Fibroblast of the aortic adventitia (primary cell): ENCODE measurements around the gene LGALS4. TPM values are rescaled to one million over a fixed set of nuclear protein-coding genes. Genes with fewer than 3 reads are reported as not detected.
"Not testable (repeated sequence)": the region's sequence is repeated elsewhere in the genome, so short reads cannot be mapped to it uniquely, and the experiment has no call there.

ENCODE experiments used
- DNase-seq: peaks from one replicate; pipeline ENCODE4 v3.0.0-alpha.2; 2010; ENCODE audit warnings: low read depth
- H3K4me3 ChIP-seq: 2 replicates; pipeline ENCODE4 v1.5.1; 2011; ENCODE audit warnings: low read depth, mild to moderate bottlenecking, control low read depth, low read length, moderate library complexity
- small RNA-seq: library from RNA; depleted of rRNA; stranded (forward); fragments of <200 nt; gene quantifications from one replicate; pipeline ENCODE3, GENCODE V24; 2012
- total RNA-seq: library from RNA; depleted of rRNA; stranded (reverse); fragments of >200 nt; gene quantifications from 2 replicates; pipeline ENCODE4 v1.2.3, GENCODE V29; 2012; ENCODE audit warnings: low replicate concordance
- TF ChIP-seq, protein P1 (sequence below): IDR thresholded peaks from 2 replicates; pipeline ENCODE4 v1.5.1; 2011; ENCODE audit warnings: mild to moderate bottlenecking, low read length, control low read depth, inconsistent platforms; ENCODE audit not compliant: insufficient read depth

LGALS4 gene
- total RNA-seq, 1 donor: not detected

DNA sequence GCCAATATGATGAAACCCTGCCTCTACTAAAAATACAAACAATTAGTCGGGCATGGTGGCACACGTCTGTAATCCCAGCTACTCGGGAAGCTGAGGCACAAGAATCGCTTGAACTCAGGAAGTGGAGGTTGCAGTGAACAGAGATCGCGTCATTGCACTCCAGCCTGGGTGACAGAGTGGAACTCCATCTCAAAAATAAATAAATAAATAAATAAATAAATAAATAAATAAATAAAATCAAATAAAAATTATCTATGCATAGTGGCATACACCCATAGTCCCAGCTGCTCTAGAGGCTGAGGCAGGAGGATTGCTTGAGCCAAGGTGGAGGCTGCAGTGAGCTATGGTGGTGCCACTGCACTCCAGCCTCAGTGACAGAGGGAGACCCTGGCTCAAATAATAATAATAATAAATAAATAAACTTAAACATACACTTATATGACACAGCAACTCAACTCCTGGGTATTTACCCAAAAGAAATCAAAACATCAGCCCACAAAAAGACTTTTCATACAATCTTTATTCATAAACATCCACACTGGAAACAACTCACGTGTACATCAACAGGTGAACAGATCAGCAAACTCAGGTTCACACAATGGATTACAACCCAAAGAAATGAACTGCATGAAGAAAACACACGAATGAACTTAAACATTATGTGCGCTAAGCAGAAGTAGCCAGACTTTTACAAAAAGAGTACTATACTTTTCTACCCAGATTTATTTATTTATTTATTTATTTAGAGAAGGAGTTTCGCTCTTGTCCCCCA is 46.3 kb downstream of the LGALS4 start:
- no peak for DNase-seq
- TF ChIP-seq, protein P1, sequence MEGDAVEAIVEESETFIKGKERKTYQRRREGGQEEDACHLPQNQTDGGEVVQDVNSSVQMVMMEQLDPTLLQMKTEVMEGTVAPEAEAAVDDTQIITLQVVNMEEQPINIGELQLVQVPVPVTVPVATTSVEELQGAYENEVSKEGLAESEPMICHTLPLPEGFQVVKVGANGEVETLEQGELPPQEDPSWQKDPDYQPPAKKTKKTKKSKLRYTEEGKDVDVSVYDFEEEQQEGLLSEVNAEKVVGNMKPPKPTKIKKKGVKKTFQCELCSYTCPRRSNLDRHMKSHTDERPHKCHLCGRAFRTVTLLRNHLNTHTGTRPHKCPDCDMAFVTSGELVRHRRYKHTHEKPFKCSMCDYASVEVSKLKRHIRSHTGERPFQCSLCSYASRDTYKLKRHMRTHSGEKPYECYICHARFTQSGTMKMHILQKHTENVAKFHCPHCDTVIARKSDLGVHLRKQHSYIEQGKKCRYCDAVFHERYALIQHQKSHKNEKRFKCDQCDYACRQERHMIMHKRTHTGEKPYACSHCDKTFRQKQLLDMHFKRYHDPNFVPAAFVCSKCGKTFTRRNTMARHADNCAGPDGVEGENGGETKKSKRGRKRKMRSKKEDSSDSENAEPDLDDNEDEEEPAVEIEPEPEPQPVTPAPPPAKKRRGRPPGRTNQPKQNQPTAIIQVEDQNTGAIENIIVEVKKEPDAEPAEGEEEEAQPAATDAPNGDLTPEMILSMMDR: no peak
- no peak overlapping the region for H3K4me3 ChIP-seq

DNA sequence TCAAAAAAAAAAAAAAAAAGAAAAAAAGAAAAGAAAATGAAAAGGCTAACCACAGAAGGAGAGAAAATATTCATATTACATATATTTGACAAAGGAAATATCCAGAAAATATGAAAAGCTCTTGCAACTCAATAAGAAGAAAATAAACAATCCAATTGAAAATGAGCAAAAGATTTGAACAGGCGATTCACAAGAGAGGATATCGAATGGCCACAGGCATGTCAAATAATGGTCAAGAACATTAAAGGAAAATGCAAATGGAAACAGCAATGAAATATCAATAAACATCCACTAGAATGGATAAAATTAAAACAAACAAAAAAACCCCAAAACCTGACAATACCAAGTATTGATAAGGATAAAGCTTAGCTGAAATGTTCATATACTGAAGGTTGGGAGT is 47.5 kb downstream of the LGALS4 start:
- no peak for DNase-seq
- H3K4me3 ChIP-seq: no peak overlapping the region
- TF ChIP-seq, protein P1: no peak

DNA sequence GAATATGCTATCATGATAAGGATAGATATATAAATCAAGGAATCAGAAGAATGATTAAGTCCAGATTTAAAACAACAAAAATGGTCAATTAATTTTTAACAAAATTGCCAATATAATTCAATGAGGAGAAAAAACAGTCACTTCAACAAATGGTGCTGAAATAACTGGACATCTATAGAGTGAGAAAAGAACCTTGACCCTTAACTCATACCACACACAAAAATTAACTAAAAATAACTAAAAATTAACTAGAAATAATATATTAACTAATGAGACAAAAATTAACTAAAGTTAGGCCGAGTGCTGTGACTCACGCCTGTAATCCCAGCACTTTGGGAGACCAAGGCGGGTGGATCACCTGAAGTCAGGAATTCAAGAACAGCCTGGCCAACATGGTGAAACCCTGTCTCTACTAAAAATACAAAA is 48.9 kb downstream of the LGALS4 start:
- TF ChIP-seq, protein P1: no peak
- DNase-seq: no peak

DNA sequence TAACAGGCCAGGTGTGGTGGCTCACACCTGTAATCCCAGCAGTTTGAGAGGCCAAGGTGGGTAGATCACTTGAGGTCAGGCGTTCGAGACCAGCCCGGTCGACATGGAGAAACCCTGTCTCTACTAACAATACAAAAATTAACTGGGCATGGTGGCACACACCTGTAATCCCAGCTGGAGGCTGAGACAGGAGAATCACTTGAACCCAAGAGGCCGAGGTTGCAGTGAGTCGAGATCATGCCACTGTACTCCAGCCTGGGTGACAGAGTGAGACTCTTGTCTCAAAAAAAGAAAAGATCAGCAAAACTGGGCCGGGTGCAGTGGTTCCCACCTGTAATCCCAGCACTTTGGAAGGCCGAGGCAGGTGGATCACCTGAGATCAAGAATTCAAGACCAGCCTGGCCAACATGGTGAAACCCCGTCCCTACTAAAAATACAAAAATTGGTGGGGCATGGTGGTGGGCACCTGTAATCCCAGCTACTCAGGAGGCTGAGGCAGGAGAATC is 50.8 kb downstream of the LGALS4 start:
- not testable (repeated sequence) for H3K4me3 ChIP-seq, DNase-seq

More for the DNA sequence above, 48.9 kb downstream of the LGALS4 start:
- no peak overlapping the region for H3K4me3 ChIP-seq

DNA sequence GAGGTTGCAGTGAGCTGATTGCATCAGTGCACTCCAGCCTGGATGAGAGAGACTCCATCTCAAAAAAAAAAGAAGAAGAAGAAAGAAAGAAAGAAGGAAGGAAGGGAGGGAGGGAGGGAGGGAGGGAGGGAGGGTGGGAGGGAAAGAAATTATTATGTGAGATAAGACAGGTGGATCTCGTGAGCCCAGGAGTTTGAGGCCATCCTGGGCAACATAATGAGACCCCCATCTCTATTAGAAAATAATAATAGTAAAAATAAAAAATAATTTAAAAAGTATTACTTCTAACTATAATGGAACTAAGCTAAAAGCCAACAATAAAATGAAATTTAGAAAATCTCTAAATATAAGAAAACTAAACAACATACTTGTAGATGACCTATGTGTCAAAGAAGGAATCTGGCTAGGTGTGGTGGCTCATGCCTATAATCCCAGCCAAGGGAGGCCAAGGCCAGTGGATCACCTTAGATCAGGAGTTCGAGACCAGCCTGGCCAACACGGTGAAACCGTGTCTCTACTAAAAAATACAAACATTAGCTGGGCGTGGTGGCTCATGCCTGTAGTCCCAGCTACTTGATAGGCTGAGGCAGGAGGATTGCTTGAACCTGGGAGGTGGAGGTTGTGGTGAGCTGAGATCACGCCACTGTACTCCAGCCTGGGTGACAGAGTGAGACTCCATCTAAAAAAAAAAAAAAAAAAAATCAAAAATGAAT is 51.8 kb downstream of the LGALS4 start:
- DNase-seq, H3K4me3 ChIP-seq: not testable (repeated sequence)

DNA sequence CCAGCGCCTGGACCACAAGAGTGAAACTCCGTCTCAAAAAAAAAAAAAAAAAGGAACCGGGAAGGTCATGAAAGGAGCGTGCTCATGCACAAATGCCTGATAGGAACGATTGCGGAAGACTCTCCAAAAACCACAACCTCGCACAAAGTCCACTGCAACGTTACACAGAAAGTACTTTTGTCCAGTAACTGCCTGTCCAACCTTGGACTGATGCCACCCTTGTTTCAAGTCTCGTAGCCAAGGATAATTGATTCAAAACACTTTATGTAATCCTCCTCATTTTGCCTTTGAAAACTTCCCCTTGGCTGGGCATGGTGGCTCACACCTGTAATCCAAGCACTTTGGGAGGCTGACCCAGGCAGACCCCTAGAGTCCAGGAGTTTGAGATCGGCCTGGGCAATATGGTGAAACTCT is 53.1 kb downstream of the LGALS4 start:
- DNase-seq: no peak
- TF ChIP-seq, protein P1: no peak
- no peak overlapping the region for H3K4me3 ChIP-seq

DNA sequence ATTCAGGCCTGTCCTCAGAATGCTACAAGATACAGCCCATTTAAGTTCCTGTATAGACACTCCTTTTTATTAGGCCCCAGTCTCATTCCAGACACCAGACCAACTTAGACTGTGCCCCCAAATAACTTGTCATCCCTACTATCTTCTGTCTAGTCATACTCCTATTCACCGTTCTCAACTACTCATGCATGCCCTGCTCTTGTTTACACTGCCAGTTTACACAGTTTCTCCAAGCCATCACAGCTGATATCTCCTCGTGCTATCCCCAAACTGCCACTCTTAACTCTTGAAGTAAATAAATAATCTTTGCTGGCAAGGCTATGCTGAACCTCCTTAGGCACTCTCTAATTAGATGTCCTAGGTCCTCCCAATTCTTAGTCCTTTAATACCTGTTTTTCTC is 58.5 kb downstream of the LGALS4 start:
- H3K4me3 ChIP-seq, DNase-seq: not testable (repeated sequence)

DNA sequence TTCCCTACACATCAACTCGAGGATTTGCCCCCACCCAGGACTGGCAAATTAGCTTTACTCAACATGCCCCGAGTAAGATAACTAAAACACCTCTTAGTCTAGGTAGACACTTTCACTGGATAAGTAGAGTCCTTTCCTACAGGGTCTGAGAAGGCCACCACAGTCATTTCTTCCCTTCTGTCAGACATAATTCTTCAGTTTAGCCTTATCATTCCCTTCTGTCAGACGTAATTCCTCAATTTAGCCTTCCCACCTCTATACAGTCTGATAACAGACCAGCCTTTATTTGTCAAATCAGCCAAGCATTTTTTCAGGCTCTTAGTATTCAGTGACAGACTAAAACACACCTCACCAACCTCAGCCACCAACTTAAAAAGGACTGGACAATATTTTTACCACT is 59.0 kb downstream of the LGALS4 start:
- DNase-seq: not testable (repeated sequence)

More for the DNA sequence above, 59.0 kb downstream of the LGALS4 start:
- not testable (repeated sequence) for H3K4me3 ChIP-seq

Small RNA genes within 50 kb of the gene (small RNA-seq; reads per million reads assigned to genes)
- gene RNU6-140P: not detected

Other genes starting within 250 kb of the LGALS4 start
- gene MAP4K1, start 195.0 kb downstream of the LGALS4 start, total RNA-seq: 0.57 TPM in 1 of 2 replicates, not detected in the other
- gene EIF3K, start 193.8 kb downstream of the LGALS4 start, total RNA-seq: 268 and 491 TPM in 2 replicates
- 20.1 and 280 TPM in 2 replicates for gene ACTN4, start 165.3 kb downstream of the LGALS4 start, total RNA-seq
- 0.18 TPM in 1 of 2 replicates, not detected in the other for gene CAPN12, start 68.5 kb downstream of the LGALS4 start, total RNA-seq
- gene LGALS7, start 39.4 kb downstream of the LGALS4 start, total RNA-seq: 0.72 TPM in 1 of 2 replicates, not detected in the other
- not detected in 2 replicates for gene LGALS7B, start 23.7 kb downstream of the LGALS4 start, total RNA-seq
- gene ECH1, start 18.8 kb upstream of the LGALS4 start, total RNA-seq: 22.0 and 27.1 TPM in 2 replicates
- gene HNRNPL, start 37.0 kb upstream of the LGALS4 start, total RNA-seq: 122 and 254 TPM in 2 replicates
- gene RINL, start 65.3 kb upstream of the LGALS4 start, total RNA-seq: 0.81 and 1.3 TPM in 2 replicates
- 44.9 and 53.8 TPM in 2 replicates for gene SIRT2, start 86.7 kb upstream of the LGALS4 start, total RNA-seq
- gene NFKBIB, start 87.0 kb upstream of the LGALS4 start, total RNA-seq: 8.0 and 11.0 TPM in 2 replicates
- gene CCER2, start 99.2 kb upstream of the LGALS4 start, total RNA-seq: not detected in 2 replicates
- gene SARS2, start 117.8 kb upstream of the LGALS4 start, total RNA-seq: 15.0 and 15.5 TPM in 2 replicates
- 11.6 and 20.2 TPM in 2 replicates for gene MRPS12, start 118.0 kb upstream of the LGALS4 start, total RNA-seq
- gene FBXO17, start 162.8 kb upstream of the LGALS4 start, total RNA-seq: 22.9 and 56.3 TPM in 2 replicates
- gene FBXO27, start 219.6 kb upstream of the LGALS4 start, total RNA-seq: 7.2 and 17.8 TPM in 2 replicates